SK-N-MC (cell line): ENCODE results near the gene ERC2.
"Not testable (repeated sequence)": the region's sequence is repeated elsewhere in the genome, so short reads cannot be mapped to it uniquely, and the experiment has no call there.

Experiments
- DNase-seq: peaks from one replicate; pipeline ENCODE4 v3.0.0-alpha.2; 2011; ENCODE audit warnings: low read depth, low spot score
- H3K27ac ChIP-seq: fragments of 200-600 bp; sonication (generic); 2 replicates; pipeline ENCODE4 v1.5.1; 2016; ENCODE audit warnings: mixed run types
- H3K36me3 ChIP-seq: fragments of 200-600 bp; sonication (generic); 2 replicates; pipeline ENCODE4 v1.6.1; 2017; ENCODE audit warnings: antibody characterized with exemption, low read length, mixed read lengths; ENCODE audit not compliant: insufficient read depth
- H3K4me3 ChIP-seq: fragments of 200-600 bp; sonication (generic); 2 replicates; pipeline ENCODE4 v1.5.1; 2016
- H3K9ac ChIP-seq: fragments of 200-600 bp; sonication (generic); 2 replicates; pipeline ENCODE4 v1.8.0; 2017; ENCODE audit warnings: mixed run types, mixed read lengths; ENCODE audit not compliant: insufficient read length
- H3K9me3 ChIP-seq: fragments of 200-600 bp; sonication (generic); 2 replicates; pipeline ENCODE4 v1.6.1; 2017; ENCODE audit warnings: low read depth, mild to moderate bottlenecking, antibody characterized with exemption, low read length, moderate library complexity, mixed read lengths
- EZH2 ChIP-seq: fragments of 200-600 bp; sonication (generic); IDR thresholded peaks from one replicate; pipeline ENCODE4 v1.6.1; 2017; ENCODE audit warnings: antibody characterized with exemption
- FOXP2 ChIP-seq: optimal IDR thresholded peaks from 2 replicates; pipeline ENCODE3; 2011; ENCODE audit warnings: mild to moderate bottlenecking, moderate library complexity; ENCODE audit not compliant: insufficient read depth; ENCODE audit errors: extremely low read length, control extremely low read depth
- POLR2AphosphoS5 ChIP-seq: IDR thresholded peaks from 2 replicates; pipeline ENCODE4 v1.6.1; 2012; ENCODE audit warnings: mild to moderate bottlenecking, low read depth, low read length, borderline replicate concordance

The ERC2 gene

DNA sequence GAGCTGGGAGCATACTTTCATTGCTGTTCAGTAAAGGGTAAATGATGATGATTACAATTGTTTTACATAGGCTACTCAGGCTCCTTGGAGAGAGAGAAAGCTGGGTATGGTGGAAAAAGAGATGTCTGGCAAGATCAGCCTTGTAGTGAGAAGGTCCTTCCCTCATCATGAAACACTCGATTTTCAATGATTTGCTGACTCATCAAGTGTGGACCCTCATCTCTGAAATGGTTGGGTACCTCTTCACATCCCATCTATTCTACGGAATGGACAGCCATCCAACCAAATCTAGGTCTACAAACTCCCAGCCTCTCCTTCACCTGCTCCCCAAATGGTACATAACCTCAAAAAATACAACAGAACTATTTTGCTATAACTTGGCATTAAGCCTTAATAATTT, 610.6 kb downstream of the ERC2 start:
- Histone ChIP-seq H3K4me3 (no peak overlapping the region), H3K9ac (no peak overlapping the region), H3K27ac (no peak overlapping the region), H3K9me3 (no peaks in the 10 kb centered on the region), H3K36me3 (no peaks in the 10 kb centered on the region)
- TF ChIP-seq FOXP2 (no peak), EZH2 (no peak), POLR2AphosphoS5 (no peak)
- no peak for DNase-seq

DNA sequence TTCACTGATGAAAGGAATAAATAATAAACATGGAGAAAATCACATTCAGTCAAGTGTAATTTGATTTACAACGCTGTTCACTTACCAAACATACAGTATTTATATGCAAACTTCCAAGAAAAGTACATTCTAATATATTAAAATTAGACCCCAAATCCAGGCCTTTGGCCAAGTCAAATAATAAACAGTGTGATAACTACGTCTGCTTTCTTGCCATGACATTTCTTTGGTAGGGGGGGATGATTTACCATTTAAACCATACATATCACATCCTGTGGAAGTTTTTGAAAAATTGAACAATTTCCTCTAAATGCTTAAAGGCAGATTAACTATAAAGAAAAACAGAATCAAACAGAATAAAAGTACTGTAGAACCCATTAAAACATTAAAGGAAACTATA, 613.0 kb downstream of the ERC2 start:
- H3K9ac ChIP-seq, result no peak overlapping the region
- TF ChIP-seq FOXP2 (no peak), EZH2 (no peak), POLR2AphosphoS5 (no peak)
- H3K4me3 ChIP-seq, result no peak overlapping the region

DNA sequence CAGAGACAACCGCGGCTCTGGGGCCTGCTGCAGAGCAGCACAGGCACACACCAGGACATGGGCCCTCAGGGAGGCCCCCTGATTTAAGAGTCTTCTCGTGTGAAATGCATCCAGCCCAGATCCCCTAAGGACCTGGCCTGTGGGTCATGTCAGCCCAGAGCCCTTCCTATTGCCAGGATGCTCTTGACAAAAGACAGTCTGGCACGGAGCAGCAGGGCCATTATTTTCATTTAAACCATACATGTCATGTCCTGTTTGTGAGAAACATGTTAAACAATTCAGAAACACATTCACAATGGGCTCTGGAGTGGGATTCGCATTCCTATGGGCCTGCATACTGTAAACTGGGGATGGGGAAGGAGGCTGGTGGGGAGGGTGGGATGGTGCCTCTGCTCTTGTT, 613.8 kb downstream of the ERC2 start:
- no peak for TF ChIP-seq FOXP2
- no peak for TF ChIP-seq POLR2AphosphoS5
- TF ChIP-seq EZH2, result no peak
- no peak overlapping the region for H3K9ac ChIP-seq
- H3K36me3 ChIP-seq, result no peaks in the 10 kb centered on the region
- no peak for DNase-seq
- H3K27ac ChIP-seq, result no peak overlapping the region
- H3K4me3 ChIP-seq, result no peak overlapping the region
- H3K9me3 ChIP-seq, result no peaks in the 10 kb centered on the region

More for the DNA sequence above, 613.0 kb downstream of the ERC2 start:
- DNase-seq, result no peak
- Histone ChIP-seq H3K27ac (no peak overlapping the region), H3K36me3 (no peaks in the 10 kb centered on the region), H3K9me3 (no peaks in the 10 kb centered on the region)

DNA sequence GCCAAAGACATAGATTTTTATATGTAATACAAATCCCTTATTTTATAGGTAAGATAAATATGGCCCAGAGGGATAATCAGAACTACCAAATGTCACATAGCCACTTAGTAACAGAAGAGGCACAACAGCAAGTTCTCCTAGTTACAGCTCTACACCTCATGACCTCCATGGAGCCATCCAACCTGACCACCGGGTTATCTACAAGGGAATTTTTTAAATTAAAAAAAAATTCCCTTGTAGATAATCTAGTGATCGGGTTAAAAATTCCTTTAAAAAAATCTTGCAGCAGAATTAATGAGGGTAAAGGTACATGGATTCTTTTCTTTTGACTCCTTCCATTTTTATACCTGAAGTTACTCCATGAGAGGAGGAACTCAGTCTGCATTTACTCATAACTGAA, 615.9 kb downstream of the ERC2 start:
- Histone ChIP-seq H3K9me3 (no peaks in the 10 kb centered on the region), H3K9ac (no peak overlapping the region), H3K36me3 (no peaks in the 10 kb centered on the region), H3K27ac (no peak overlapping the region), H3K4me3 (no peak overlapping the region)
- DNase-seq, result no peak
- TF ChIP-seq FOXP2 (no peak), EZH2 (no peak), POLR2AphosphoS5 (no peak)

DNA sequence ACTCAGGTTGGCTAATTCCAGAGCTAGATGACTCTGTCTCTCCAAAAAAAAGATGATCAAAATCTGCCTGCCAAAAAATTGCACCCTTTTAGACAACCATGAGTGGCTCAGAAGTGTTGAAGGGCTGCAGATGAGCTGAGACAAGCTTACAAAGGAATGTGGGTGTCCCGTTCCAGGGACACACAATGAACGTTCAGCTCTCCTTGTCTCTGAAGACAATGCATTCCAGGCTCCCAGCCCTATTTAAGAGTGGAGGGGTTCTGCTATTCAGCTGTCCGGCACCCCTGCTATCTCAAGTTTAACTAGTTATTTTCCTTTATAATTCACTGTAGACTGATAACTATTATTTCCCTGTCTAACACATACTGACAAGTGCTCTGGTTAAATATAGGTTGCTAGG, 626.1 kb downstream of the ERC2 start:
- DNase-seq, result no peak

DNA sequence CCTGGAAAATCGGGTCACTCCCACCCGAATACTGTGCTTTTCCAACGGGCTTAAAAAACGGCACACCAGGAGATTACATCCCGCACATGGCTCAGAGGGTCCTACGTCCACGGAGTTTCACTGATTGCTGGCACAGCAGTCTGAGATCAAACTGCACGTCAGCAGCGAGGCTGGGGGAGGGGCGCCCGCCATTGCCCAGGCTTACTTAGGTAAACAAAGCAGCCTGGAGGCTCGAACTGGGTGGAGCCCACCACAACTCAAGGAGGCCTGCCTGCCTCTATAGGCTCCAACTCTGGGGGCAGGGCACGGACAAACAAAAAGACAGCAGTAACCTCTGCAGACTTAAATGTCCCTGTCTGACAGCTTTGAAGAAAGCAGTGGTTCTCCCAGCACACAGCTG, 636.4 kb downstream of the ERC2 start:
- H3K27ac ChIP-seq, H3K9me3 ChIP-seq, DNase-seq, H3K4me3 ChIP-seq, H3K36me3 ChIP-seq, H3K9ac ChIP-seq: not testable (repeated sequence)

More for the DNA sequence above, 626.1 kb downstream of the ERC2 start:
- no peak overlapping the region for H3K9ac ChIP-seq
- TF ChIP-seq FOXP2 (no peak), POLR2AphosphoS5 (no peak), EZH2 (no peak)
- no peaks in the 10 kb centered on the region for H3K36me3 ChIP-seq
- no peak overlapping the region for H3K27ac ChIP-seq
- H3K4me3 ChIP-seq, result no peak overlapping the region
- H3K9me3 ChIP-seq, result no peaks in the 10 kb centered on the region

DNA sequence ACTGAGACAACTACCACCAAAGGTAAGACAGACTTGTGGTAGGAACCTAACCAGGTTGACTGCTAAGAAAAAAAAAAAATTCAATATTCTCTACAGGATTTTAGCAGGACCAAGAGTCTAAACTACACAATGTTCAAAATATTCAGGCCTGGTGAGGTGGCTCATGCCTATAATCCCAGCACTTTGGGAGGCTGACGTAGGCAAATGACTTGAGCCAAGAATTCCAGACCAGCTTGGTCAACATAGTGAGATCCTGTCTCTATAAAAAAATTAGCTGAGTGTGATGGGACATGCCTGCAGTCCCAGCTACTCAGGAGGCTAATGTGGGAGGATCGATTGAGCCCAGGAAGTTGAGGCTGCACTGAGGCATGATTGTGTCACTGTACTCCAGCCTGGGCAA, 639.6 kb downstream of the ERC2 start:
- Histone ChIP-seq H3K27ac (no peak overlapping the region), H3K36me3 (no peaks in the 10 kb centered on the region), H3K9ac (no peak overlapping the region), H3K4me3 (no peak overlapping the region), H3K9me3 (no peaks in the 10 kb centered on the region)
- DNase-seq, result no peak
- TF ChIP-seq EZH2 (no peak), FOXP2 (no peak), POLR2AphosphoS5 (no peak)

DNA sequence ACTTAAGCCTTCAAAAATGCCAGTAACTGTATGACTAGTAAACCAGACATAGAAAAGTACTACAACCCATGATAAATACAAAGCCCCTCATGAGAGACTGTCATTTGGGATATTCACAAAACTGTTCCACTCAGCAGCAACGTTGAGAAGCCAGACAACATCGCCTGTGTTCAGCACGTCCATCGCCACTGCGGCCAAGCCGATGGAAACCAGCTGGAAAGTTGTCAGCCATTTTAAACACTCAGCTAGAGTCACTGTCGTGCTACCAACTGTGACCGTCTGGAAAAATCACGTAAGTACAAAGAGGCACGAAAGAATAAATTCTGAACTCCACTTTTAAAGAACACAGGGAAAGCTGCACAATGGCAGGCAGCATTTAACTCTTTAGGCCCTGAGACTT, 640.5 kb downstream of the ERC2 start:
- TF ChIP-seq EZH2 (no peak), FOXP2 (no peak), POLR2AphosphoS5 (no peak)
- H3K4me3 ChIP-seq, result no peak overlapping the region

DNA sequence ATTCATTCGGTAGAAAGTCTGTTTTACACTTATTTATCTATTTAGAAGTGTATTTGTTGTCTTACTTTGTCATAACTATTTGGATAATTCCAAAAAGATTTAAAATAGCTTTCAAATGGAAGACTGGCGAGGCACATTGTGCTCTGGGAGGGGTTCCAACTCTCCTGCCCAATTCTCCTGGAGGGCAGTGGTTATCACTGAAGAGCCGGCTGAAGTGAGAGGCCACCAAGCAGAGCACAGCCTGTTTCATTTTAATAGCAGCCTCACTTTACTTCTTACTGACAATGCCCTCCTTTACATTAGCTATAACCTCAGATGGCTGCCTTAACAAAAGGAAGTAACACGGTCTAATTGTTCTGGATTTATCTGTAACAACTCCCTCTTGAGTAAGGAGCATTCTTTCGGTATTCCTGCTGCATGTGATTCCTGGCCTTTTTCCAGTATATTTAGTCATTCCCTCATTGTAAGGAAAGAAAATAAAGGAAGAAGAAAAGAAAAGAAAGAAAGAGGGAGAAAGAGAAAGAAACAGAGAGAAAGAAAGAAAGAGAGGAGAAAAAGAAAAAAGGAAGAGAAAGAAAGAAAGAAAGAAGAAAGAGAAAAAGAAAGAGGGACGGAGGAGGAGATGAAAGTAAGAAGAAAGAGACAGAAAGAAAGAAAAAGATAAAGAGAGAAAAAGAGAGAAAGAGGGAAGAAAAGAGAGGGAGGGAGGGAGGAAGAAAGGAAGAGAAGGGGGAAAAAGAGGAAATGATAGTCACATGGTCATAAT, 641.4 kb downstream of the ERC2 start:
- no peak for TF ChIP-seq POLR2AphosphoS5
- no peak for TF ChIP-seq FOXP2
- no peak for TF ChIP-seq EZH2
- no peak for DNase-seq
- no peak overlapping the region for H3K27ac ChIP-seq
- H3K36me3 ChIP-seq, result no peaks in the 10 kb centered on the region
- H3K9me3 ChIP-seq, result no peaks in the 10 kb centered on the region
- H3K9ac ChIP-seq, result no peak overlapping the region
- no peak overlapping the region for H3K4me3 ChIP-seq

More for the DNA sequence above, 640.5 kb downstream of the ERC2 start:
- Histone ChIP-seq H3K27ac (no peak overlapping the region), H3K9ac (no peak overlapping the region), H3K9me3 (no peaks in the 10 kb centered on the region), H3K36me3 (no peaks in the 10 kb centered on the region)
- no peak for DNase-seq
